ENCODE results near the gene ALPP.
"Not testable (repeated sequence)": the region's sequence is repeated elsewhere in the genome, so short reads cannot be mapped to it uniquely, and the experiment has no call there.

ALPP gene

DNA sequence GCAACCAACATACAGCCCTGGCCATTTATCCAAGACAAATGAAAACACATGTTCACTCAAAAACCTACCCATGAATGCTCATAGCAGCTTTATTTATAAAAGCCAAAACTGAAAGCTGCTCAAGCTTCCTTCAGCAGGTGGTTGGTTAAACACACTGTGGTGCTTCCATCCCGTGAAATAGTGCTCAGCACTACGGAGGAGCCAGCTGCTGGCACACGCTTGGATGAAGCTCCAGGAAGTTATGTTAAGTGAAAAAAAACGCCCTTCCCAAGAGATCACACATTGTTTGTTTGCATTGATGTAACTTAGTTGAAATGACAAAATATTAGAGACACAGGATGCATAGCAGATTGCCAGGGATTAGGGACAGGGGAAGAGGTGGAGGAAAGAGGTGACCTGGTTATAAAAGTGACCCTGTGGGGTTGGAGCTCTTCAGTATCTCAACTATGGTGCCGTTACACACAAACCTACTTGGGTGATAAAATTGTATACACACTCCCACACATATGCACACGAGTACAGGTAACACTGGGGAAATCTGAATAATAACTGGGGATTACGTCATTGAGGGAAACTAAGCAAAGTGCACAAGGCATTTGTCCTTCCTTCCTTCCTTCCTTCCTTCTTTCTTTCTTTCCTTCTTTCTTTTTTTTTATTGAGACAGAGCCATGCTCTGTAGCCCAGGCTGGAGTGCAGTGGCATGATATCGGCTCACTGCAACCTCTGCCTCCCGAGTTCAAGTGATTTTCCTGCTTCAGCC lies 21.9 kb downstream of the ALPP start:
- no peak for DNase-seq

DNA sequence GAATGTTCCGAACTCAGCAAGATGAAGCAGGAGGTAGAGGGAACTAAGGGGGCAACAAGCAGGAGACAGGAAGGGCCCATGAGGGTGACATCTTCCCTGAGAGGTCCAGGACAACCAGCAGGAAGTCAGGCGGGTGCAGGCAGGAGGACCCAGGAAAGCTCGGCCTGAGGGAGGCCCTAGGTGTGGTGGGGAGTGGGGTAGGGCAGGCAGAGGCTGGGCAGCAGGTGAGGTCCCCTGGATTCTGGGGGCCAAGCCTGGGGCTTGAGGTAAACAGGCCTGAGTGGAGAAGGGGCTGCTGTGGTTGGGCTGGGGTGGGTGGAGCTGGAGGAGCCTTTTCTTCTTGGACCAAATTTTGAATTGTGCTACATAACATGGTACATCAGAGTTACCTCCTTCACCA lies 24.0 kb downstream of the ALPP start:
- no peak for DNase-seq

DNA sequence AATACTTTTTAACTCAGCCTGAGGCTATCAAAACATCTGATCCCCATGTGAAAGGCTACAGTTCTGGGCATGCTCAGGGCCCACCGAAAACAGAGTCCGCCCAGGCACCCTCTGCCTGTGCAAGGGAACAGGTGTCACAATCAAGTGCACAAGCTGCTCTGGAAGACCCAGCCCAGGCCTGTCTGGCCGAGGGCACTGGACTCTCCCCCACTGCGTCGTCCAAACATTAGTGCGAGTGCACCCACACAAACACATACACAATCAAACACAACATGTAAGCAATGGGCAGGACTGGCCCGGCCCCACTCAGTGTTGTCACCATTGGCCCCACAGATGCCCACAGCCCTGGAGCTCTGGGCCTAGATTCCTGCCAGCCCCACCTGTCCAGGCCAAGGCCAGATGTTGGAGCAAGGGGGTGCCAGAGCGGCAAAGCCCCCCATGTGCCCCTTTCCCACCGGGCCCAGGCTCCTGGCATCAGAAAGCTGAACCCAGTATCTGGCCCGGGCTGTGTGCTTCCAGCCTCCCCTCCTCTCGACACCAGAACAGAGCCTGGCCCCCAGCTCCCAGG lies 27.5 kb downstream of the ALPP start:
- no peak for DNase-seq

DNA sequence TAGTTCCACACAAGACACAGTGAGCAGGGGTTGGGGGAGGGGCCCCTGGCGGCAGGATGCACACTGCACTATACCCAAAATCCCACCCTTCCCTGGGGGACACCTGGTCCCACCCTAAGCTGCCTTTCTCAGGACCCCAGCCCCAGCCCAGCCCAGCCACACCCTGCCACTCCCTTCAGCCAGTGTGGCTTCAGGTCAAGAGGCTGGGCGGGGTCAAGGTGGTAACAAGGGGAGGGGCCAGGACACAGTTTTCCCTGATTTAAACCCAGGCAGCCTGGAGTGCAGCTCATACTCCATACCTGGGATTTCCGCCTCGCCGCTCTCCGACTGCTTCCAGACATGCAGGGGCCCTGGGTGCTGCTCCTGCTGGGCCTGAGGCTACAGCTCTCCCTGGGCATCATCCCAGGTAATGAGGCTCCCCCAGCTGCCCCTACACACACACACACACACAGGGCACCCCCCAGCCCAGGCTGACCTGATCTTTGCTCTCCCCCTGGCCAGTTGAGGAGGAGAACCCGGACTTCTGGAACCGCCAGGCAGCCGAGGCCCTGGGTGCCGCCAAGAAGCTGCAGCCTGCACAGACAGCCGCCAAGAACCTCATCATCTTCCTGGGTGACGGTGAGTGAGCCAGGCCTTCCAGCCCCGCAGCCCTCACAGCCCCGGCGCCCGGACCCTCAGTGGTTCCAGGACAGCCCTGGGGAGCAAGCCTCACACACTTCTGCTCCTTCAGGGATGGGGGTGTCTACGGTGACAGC lies 28.2 kb downstream of the ALPP start, which contains the start of gene ALPG:
Gene ALPG (plus strand): TSS at position 289 of the 755 bp plus-strand sequence. CDS start 51 bp downstream, at position 340.
- DNase-seq = no peak

DNA sequence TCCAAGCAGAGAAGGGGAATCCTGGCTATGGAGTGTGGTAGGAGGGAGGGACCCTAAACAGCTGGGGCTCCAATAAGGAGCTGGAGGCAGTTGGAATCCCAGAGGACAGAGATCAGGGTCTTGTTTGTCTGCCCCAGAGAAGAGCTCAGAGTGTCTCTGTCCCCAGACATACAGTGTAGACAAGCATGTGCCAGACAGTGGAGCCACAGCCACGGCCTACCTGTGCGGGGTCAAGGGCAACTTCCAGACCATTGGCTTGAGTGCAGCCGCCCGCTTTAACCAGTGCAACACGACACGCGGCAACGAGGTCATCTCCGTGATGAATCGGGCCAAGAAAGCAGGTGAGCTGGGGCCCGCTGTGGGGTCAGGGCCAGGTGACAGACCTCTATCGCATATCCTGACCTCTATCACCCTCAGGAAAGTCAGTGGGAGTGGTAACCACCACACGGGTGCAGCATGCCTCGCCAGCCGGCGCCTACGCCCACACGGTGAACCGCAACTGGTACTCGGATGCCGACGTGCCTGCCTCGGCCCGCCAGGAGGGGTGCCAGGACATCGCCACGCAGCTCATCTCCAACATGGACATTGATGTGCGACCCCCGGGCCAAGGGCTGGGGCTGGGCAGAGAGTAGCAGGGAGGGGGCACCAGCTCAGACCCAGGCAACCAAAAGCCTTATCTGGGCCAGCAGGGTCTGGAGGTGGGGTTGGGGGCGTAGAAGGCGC lies 29.0 kb downstream of the ALPP start:
- DNase-seq = not testable (repeated sequence)

DNA sequence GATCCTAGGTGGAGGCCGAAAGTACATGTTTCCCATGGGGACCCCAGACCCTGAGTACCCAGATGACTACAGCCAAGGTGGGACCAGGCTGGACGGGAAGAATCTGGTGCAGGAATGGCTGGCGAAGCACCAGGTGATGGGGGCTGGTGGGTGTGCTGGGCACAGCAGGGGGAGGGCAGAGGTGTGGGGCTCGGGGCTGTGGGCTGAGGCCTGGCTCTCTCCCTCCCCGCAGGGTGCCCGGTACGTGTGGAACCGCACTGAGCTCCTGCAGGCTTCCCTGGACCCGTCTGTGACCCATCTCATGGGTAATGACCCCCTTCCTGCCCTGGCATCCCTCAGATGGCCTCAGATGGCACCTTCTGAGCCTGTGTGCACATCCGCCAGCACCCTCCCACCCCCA lies 29.7 kb downstream of the ALPP start:
- DNase-seq = not testable (repeated sequence)

DNA sequence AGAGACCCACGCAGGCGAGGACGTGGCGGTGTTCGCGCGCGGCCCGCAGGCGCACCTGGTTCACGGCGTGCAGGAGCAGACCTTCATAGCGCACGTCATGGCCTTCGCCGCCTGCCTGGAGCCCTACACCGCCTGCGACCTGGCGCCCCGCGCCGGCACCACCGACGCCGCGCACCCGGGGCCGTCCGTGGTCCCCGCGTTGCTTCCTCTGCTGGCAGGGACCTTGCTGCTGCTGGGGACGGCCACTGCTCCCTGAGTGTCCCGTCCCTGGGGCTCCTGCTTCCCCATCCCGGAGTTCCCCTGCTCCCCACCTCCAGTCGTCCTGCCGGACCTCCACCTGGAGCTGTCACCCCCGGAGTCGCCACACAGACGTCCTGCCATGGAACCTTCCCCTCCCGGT lies 31.1 kb downstream of the ALPP start:
- DNase-seq = not testable (repeated sequence)

DNA sequence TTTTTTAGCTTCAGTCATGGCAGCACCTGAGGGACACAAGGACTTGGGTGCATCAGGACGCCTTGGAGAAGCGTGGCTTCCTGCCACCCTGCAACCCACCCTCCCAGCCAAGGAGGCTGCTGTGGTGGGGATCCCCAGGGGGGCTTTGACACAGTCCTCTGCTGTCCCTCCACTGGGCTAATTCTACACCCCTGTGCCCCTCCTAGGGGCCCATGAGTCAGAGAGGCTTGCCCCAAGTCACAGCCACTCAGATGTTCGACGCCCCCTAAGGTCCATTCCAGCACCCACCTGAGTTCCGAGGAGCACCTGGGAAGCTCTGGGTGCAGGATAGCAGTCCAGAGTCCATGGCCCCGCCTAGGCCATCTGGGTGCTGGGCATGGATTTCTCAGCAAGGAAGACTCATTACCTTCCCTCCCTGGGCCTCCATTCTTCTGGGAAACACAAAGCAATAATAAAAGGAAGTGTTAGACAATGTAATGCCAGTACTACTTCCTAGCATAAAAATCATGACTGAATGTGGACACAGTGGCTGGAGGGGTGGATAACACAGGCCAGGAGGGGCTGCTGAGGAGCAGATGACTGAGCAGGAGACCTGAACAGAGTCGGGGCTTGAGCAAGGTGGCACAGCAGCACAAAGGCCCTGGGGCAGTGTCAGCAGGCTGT lies 31.8 kb downstream of the ALPP start:
- DNase-seq = no peak

DNA sequence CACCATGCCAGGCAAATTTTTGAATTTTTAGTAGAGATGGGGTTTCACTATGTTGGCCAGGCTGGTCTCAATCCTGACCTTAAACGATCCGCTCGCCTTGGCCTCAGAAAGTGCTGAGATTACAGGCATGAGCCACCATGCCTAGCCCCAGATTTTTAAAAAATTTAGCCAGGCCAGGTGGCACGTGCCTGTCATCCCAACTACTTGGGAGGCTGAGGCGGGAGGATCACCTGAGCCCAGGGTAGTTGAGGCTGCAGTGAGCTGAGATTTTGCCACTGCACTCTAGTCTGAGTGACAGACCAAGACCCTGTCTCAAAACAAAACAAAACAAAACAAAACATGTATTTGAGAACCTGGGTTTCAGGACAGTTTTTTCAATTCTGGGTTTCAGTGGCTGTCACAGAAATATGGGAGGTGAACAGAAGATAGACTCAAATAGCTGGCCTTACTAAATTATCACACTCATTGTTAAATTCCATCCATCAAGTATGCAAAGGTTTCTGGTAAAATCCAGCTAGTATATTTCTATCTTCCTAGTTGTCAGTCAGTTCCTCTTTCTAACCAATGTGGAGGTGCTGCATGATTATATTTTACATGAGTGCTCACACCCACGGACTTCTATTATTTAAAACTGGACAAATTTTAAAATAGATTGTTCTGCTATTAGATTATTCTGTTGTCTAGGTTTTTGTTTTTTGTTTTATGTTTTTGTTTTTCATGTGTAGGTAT lies 33.5 kb downstream of the ALPP start:
- DNase-seq = no peak

DNA sequence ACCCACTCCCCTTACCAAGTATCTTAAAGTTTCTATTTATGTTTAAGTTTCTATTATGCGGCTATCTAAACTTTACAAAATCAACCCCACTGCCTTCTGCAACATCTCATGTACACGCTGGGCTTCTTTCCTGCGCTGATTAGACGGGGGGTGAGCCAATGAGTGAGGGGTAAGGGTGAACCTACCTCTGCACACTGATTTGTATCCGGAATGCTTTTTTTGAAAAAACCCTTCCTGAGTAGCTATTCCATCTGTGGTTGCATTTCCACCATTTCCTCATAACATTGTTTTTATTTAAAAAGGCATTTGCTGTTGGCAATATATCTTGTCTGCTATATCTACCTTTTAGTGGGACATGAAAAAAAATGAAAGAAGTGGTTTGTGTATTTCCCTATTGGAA lies 34.4 kb downstream of the ALPP start:
- DNase-seq = no peak

DNA sequence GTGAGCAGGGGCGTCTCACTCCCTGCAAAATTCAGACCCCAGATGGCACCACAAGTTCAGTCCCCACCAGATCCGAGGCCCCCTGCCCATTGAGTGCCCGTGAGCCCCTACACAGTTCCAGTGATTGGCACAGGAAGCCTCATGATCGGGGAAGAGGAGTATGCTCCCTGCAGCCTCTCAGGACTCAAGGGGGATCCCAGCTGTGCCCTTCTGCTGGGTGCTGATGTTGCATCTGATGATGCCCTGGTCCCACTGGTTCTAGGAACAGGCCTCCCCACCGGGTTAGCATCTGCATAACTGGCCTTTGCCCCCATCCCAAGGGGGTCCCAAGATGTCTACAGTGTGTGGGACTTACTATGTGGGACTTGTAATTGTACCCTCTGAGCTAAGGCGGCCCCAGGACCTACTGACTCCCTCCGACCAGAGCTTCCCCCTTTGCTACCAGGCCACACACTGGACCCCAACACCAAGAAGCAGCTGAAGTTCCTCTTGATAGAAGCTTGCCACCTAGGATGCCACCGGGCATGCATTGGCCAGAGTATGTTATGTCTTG lies 36.7 kb downstream of the ALPP start:
- DNase-seq = no peak

DNA sequence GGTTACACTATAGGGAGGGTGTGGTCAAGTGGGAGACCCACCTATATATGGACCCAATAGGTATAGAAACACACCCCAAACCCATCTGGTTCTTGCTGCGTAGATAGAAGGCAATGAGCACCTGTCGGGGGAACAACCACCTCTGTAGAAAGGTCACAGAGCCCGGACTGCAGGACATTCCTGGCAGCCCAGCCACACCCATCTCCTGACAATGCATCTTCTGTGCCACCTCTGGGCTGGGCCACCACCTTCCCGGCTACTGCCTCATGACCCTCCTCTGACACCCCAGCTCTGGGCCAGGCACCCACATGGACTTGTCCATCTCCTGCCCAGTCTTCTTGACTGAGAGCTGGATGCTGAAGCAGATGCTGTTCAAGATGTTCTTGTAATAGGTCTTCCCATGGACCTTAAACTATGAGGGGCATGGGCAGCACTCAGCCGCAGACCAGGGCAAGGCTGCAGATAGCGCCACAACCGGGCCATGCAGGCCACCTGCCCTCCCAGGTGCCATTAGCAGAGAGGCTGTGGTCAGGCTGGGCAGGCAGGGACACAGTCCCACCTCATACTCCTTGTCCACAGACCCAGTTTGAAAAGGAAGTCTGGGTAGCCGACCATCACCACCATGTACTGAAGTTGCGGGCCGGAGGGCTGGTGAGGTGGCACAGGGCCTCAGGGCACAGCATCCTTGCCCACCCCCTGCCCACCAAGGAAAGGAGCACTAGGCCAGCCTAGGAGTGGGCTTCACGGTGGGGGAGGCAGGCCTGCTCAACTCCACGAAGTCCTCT lies 37.4 kb downstream of the ALPP start:
- no peak for DNase-seq

DNA sequence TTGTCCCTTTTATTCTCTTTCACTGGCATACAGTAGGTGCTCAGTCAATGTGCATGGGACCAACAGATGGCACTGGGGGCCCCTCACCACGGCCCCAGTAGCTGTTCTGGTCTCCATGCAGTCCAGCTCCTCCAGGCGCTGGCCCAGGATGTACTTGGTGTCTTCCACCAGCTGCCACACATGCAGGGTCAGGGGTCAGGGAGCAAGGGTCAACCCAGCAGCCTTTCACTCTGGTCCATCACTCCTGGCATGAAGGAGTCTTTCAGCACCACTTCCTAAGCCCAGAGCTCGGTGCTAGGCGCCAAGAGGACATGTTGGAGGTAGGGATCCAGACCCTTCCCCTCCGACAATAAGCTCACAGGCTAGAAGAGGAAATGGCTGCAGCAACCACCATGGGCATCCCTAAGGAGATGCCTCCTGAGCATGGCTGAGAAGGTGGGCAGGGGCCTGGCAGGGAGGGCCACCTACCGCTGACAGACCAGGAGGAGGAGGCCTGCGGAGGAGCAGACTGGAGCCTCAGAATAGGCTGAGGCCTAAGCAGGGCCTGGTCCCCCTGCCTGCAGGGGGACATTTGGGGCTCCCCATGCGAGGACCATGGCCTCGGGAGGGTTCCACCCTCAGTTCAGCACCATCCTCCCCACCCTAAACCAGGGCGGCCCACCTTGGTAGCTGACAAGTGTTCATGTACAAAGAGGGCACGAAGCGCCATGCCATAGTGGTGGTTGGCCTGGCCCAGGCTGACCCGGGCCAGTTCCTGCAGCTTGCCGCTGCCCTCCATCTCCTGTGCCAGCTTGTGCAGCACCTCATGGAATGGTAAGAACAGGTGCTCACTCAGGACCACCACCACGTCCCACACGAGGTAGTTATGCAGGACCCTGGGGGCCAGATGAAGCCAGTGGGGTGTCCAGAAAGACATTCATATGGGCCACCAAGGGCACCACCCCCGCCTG lies 38.2 kb downstream of the ALPP start:
- DNase-seq = no peak

DNA sequence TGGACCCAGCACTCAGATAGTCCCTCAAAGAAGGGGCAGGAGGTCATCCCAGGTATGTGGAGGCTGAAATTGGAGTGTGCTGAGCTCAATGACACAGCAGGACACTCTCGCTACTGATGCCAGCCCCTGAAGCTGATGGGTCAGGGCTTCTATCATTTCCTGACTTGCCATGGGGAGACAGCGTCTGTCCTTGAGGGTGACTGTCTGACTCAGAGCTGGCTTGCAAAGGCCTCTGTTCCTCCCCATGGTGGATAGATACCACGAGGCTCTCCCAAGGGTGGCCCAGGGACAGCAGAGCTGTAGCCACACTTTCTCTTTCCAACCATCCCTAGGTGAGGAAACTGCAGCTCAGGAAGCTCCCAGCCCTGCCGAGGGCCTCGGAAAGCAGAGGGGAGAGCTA lies 38.9 kb downstream of the ALPP start:
- no peak for DNase-seq

DNA sequence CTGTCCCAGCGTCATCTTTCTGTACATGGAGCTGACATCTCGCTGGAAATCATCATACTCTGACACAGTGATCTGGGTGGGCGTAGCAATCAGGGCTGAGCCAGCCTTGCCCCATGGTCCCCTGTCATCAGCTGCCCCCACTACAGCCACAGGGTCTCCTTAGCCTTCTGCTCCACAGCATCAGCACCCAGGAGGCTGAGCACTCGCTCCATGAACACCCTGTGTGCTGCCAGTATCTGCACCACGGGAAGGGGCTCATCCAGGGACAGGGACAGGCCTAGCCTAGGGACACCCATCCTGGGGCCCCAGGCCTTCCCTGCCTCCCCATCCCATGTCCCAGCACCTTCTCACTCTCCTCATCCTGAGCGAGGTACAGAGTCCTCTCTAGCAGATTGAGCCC lies 39.5 kb downstream of the ALPP start:
- no peak for DNase-seq

DNA sequence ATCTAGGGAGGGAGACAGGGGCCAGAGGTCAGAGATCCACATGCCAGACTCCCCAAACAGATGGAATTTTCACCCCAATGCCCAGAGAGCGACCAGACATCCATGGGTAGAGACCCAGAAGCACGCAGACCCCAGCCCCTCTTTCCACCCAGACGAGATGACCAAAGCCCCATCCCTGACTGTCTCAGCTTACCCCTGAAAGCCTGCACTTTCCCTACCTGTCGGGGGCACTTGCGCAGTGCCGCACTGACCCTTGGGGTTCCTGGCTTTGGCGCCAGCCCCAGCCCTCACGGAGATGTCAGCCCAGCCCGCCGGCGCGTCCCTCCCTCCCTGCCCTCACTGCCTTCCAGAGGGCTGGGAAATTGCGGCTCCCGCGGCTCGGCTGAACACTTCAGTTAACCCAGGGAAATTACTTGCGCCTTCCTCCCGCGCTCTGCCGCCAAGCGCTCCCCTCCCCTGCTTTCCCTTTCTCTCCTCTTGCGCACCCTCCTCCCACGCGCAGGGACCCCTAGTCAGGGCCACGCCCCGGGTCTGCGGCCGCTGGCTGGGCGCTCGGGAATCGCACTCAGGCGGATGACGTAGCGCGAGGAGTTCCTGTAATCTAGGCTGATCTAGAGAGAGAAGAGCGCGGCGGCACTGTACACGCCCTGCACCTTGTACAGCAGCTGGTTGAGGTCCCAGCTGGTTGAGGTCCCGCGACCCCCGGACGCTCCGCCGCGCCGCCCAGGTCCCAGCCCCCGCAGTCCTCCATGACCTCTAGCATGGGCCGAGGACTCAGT lies 40.1 kb downstream of the ALPP start:
- peak in 1 of 56 donors; percentile 31 for DNase-seq

All from nucleus accumbens (tissue), 56 donors.